GM21526 (cell line): Measurements from ENCODE around the gene CECR2.
"Not testable (repeated sequence)": the region's sequence is repeated elsewhere in the genome, so short reads cannot be mapped to it uniquely, and the experiment has no call there.

Experiments used
- ATAC-seq: cut with Tn5 transposase; IDR thresholded peaks from one replicate; pipeline ENCODE4 v1.9.1; 2021; ENCODE audit warnings: moderate library complexity; ENCODE audit not compliant: unreplicated experiment, low FRiP score

CECR2 gene

DNA sequence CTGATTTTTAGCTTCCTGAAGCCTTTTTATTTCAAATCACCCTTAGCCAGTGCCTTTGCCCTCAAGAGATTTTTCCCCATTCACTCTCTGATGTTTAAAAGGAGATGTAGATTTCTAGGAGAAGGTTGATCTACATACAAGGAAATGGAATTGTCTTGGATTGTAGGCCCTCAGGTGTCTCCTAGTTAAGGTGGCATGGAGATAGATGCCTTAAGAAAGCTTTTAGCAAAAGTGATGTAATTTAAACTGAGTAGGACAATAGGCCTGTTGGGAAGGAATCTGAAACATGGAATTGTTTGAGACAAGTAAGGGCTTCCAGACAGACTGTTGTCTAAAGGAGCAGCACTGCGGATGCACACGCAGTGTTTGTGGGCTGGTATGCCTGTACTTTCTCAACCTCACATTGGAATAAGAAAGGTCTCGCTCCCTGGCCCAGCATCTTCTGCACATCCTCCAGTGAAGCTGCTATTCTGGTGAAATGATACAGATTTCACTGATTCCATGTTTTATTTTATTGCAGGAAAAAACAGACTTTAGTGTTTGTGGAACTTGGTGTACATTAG, 124.2 kb downstream of the CECR2 start:
- ATAC-seq = no peak

DNA sequence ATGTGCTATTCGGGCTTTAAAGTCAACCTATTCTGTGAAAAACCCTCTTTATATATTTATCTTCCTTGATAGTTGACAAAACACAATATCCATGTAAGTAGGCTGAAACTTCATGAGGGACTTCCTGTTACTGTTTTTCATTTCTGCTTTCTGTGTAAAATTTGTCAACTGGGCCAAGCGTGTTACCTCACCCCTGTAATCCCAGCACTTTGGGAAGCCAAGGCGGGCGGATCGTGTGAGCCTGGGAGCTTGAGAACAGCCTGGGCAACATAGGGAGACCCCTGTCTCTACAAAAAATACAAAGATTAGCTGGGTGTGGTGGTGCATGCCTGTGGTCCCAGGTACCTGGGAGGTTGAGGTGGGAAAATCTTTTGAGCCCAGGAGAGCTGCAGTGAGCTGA, 127.6 kb downstream of the CECR2 start:
- ATAC-seq = no peak

DNA sequence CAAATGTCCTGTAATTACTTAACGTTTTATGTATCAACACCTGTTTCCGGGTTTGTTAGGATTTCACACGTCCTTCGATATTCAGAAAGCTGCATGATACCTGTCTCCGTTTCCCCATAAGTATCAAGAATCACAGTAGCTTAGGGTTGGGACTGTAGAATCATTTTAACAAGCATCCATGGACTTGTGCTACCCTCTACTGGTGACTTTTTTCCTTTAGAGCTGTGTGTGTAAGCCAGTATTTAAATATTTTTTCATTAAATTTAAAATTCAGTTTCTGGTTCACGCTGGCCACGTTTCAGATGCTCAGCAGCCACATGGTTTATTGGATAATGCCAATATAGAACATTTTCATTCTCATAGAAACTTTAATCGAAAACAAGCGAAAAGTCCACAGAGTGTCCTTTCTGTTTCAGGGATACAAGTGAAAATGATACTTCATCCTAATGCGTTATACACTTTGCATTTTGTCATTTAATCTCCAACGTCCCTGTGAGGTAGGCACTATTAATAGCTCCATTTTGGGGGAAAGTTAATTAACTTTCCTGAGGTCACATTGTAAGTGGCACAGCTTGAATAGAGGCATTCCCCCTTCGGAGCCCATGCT, 132.5 kb downstream of the CECR2 start:
- no peak for ATAC-seq

DNA sequence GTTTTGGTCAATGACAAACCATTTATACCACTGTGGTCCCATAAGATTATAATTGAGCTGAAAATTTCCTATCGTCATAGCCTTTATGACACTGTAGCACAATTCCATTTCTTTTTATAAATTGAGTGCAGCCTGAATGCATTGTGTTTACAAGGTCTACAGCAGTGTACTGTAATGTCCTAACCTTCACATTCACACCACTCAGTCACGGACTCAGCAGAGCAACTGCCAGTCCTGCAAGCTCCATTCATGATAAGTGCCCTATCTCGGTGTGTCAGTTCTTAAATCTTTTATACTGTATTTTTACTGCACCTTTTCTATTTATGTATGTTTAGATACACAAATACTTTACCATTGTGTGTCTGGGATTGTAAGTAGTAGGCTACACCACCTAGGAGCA, 138.8 kb downstream of the CECR2 start:
- ATAC-seq = no peak

- no peak for ATAC-seq
These were observed 143.7 kb downstream of the CECR2 start for GRCh38 chr22:17512960-17513359.

GRCh38 chr22:17513612-17514011, 144.4 kb downstream of the CECR2 start:
- no peak for ATAC-seq

- ATAC-seq = no peak
These were observed 144.8 kb downstream of the CECR2 start for GRCh38 chr22:17514084-17514483.

DNA sequence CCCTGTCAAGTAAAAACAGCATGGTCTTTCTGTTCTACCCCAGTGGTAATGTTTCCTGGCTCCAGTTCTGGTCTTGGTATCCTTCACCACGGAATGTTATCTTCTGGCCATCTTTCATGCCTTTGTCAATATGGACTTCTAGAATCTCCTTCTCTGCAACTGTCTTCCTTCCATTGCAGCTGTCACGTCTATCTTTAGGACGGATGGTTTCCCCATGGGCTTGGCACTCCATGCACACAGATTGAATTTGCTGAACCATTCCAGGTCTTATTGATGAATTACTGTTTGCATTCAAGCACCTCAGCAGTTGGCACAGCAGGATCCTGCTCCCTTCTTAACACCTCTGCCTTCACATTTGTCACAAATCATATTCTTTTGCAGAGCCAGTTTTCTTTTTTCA, 149.1 kb downstream of the CECR2 start:
- no peak for ATAC-seq

DNA sequence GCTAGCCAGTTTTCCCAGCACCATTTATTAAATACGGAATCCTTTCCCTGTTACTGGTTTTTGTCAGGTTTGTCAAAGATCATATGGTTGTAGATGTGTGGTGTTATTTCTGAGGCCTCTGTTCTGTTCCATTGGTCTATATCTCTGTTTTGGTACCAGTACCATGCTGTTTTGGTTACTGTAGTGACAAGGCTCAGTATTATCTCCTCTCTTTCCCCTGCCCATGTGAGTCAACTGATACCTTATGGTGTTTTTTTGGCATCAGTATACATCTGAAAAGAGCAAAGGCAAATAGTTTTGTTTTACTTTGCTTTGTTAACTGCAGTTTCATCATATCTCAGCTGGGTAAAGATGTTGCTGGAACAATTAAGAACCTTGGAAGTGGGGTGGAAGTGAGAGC, 152.7 kb downstream of the CECR2 start:
- not testable (repeated sequence) for ATAC-seq

DNA sequence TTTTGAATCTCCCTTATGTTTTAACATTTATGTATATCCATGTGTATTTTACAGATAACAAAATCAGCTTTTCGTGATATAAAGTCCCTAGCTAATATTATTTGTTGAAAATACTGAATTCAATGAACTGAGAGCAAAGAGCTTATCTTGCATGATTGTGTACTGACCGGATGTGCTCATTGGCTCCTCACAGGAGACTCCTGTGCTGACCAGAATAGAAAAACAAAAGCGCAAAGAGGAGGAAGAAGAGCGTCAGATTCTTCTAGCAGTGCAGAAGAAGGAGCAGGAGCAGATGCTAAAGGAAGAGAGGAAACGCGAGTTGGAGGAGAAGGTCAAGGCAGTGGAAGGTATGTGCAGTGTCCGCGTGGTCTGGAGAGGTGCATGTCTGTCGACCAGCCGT, 154.7 kb downstream of the CECR2 start:
- no peak for ATAC-seq

DNA sequence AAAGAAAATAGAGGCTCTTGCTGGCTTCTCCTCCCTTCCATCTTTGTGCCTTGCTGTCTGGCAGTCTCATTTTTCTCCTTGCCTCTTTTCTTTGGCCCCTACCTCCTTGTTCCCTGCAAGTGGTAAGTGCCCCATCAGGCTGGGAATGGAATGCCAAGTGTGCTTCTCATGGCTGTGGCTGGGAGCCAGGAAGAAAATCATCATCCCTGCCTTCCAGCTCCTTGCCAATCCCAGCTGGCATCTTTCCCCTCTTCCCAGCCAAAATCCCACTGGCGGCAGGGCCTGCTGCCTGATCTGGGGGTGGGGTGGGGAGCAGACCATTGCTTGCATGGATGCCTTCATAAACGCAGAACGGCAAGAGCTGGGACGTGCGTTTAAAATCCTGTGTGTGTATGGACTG, 167.0 kb downstream of the CECR2 start:
- ATAC-seq = no peak

DNA sequence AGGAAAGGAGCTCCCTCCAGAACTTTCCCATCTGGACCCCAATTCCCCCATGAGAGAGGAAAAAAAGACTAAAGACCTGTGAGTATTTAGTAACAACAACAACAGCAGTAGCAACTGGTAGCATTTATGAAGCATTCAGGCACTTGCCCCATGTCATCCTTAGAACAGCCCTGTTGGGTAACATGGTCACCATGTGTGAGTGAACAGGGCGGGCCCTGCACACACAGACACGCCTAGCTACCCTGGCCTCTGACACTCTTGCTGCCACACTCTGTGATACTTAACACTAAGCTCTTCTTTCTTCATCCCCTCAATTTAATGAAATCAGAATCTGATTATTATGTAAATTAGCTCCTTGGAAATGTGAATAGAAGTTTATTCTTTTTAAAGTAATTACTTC, 167.9 kb downstream of the CECR2 start:
- ATAC-seq = no peak

DNA sequence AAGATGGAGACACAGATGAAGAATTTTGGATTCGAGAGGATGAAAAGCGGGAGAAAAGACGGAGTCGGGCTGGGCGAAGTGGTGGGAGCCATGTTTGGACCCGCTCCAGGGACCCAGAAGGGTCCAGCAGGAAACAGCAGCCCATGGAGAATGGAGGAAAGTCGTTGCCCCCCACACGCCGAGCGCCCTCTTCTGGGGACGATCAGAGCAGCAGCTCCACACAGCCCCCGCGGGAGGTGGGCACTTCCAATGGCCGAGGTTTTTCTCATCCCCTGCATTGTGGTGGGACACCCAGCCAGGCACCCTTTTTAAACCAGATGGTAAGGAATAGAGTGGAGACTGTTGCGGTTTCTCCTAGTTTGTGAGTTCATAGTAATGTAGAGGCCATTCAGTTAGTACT, 171.2 kb downstream of the CECR2 start:
- no peak for ATAC-seq

GRCh38 chr22:17541476-17541875, 172.2 kb downstream of the CECR2 start:
- no peak for ATAC-seq

- ATAC-seq = no peak
These were observed 173.2 kb downstream of the CECR2 start for GRCh38 chr22:17542452-17542851.

DNA sequence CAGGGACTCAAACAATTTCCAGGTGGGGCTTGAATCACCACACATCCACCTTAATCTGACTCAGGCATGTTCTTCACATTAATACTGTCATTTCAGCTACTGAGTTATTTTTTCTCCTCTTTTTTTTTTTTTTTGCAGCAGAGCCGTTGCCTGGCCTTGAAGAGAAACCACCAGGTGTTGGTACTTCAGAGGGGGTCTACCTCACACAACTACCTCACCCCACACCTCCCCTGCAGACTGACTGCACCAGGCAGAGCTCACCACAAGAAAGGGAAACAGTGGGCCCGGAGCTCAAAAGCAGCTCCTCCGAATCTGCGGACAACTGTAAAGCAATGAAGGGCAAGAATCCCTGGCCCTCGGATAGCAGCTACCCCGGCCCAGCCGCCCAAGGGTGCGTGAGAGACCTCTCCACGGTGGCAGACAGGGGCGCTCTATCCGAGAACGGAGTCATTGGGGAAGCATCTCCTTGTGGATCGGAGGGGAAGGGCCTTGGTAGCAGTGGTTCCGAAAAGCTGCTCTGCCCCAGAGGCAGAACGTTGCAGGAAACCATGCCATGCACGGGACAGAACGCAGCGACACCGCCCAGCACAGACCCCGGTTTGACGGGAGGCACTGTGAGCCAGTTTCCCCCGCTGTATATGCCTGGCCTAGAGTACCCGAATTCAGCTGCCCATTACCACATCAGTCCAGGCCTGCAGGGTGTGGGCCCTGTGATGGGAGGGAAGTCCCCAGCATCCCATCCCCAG, 178.9 kb downstream of the CECR2 start:
- no peak for ATAC-seq

DNA sequence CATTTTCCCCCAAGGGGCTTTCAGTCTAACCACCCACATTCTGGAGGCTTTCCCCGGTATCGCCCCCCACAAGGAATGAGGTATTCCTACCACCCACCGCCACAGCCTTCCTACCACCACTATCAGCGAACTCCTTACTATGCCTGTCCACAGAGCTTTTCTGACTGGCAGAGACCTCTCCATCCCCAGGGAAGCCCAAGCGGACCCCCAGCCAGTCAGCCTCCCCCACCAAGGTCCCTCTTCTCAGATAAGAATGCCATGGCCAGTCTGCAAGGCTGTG, 179.4 kb downstream of the CECR2 start:
- no peak for ATAC-seq

DNA sequence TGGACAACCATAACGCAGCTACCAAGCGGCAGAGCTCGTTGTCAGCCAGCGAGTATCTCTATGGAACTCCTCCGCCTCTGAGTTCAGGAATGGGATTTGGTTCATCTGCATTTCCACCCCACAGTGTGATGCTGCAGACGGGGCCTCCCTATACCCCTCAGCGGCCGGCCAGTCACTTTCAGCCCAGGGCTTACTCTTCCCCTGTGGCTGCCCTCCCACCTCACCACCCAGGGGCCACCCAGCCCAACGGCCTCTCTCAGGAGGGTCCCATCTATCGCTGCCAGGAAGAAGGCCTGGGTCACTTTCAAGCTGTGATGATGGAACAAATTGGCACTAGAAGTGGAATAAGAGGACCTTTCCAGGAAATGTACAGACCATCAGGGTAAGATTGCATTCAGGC, 179.9 kb downstream of the CECR2 start:
- no peak for ATAC-seq

- ATAC-seq = no peak
These were observed 180.4 kb downstream of the CECR2 start for GRCh38 chr22:17549655-17550054.

DNA sequence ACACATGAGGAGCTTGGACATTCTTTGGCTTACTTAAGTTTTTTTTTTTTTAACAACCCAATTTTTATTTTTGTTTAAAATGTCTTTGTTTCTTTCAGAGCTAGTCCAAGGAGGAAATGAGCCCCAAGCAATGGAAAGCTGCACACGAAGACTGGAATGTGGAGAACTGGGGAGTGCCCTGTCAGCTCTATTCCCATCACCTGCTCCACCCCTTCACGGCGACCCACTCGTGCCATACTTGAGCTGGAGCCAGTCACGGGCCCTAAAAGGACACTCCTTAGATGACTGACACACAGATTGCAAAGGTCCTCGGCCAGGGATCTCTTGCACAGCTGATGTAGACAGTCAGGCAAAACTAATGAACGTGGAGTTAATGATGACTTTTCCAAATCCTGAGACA, 183.5 kb downstream of the CECR2 start:
- no peak for ATAC-seq

- ATAC-seq = no peak
These were observed 185.6 kb downstream of the CECR2 start for GRCh38 chr22:17554814-17555213.

GRCh38 chr22:17559188-17559587, 189.9 kb downstream of the CECR2 start:
- no peak for ATAC-seq
